GM23248 (cell line): Measurements from ENCODE around the gene WDR64. TPM values are rescaled to one million over a fixed set of nuclear protein-coding genes. Genes with fewer than 3 reads are reported as not detected.

Source experiments
- DNase-seq: peaks from one replicate; pipeline ENCODE4 v3.0.0-alpha.2; 2015
- H2AFZ ChIP-seq: fragments of 200-600 bp; sonication (generic); 2 replicates; pipeline ENCODE4 v1.6.1; 2016; ENCODE audit warnings: antibody characterized with exemption
- H3F3A ChIP-seq: fragments of 200-600 bp; sonication (generic); 2 replicates; pipeline ENCODE4 v1.6.1; 2016; ENCODE audit warnings: mild to moderate bottlenecking, antibody characterized with exemption, mixed run types; ENCODE audit not compliant: insufficient read depth
- H3K27ac ChIP-seq: fragments of 200-600 bp; sonication (generic); 2 replicates; pipeline ENCODE4 v1.5.1; 2016; ENCODE audit warnings: mild to moderate bottlenecking
- H3K27me3 ChIP-seq: fragments of 200-600 bp; sonication (generic); replicated peaks from 2 replicates; pipeline ENCODE4 v1.6.1; 2016; ENCODE audit warnings: mild to moderate bottlenecking; ENCODE audit not compliant: insufficient read depth
- H3K36me3 ChIP-seq: fragments of 200-600 bp; sonication (generic); 2 replicates; pipeline ENCODE4 v1.6.1; 2016; ENCODE audit warnings: low read depth, mild to moderate bottlenecking
- H3K4me1 ChIP-seq: fragments of 200-600 bp; sonication (generic); 2 replicates; pipeline ENCODE4 v1.6.1; 2016; ENCODE audit warnings: mild to moderate bottlenecking; ENCODE audit not compliant: insufficient read depth
- H3K4me2 ChIP-seq: fragments of 200-600 bp; sonication (generic); one replicate; pipeline ENCODE4 v1.6.1; 2016; ENCODE audit warnings: mild to moderate bottlenecking; ENCODE audit not compliant: unreplicated experiment
- H3K4me3 ChIP-seq: fragments of 200-600 bp; sonication (generic); 2 replicates; pipeline ENCODE4 v1.5.1; 2016; ENCODE audit warnings: mild to moderate bottlenecking
- H3K79me2 ChIP-seq: fragments of 200-600 bp; sonication (generic); 2 replicates; pipeline ENCODE4 v1.6.1; 2016; ENCODE audit warnings: mild to moderate bottlenecking; ENCODE audit not compliant: insufficient read depth
- H3K9ac ChIP-seq: fragments of 200-600 bp; sonication (generic); 2 replicates; pipeline ENCODE4 v1.6.1; 2016; ENCODE audit warnings: mild to moderate bottlenecking
- H3K9me2 ChIP-seq: fragments of 200-600 bp; sonication (generic); 2 replicates; pipeline ENCODE4 v1.6.1; 2016; ENCODE audit warnings: mixed run types, mild to moderate bottlenecking, moderate library complexity; ENCODE audit not compliant: insufficient read depth
- H3K9me3 ChIP-seq: fragments of 200-600 bp; sonication (generic); one replicate; pipeline ENCODE4 v1.6.1; 2017; ENCODE audit warnings: low read depth
- H4K20me1 ChIP-seq: fragments of 200-600 bp; sonication (generic); 2 replicates; pipeline ENCODE4 v1.6.0; 2016; ENCODE audit not compliant: insufficient read depth
- EZH2 ChIP-seq: fragments of 200-600 bp; sonication (generic); IDR thresholded peaks from 2 replicates; pipeline ENCODE4 v1.6.1; 2018; ENCODE audit warnings: antibody characterized with exemption, mild to moderate bottlenecking; ENCODE audit not compliant: insufficient read depth, poor library complexity, severe bottlenecking
- EZH2phosphoT487 ChIP-seq: fragments of 200-600 bp; sonication (generic); IDR thresholded peaks from 2 replicates; pipeline ENCODE4 v1.6.1; 2018; ENCODE audit warnings: antibody characterized with exemption, moderate library complexity, mild to moderate bottlenecking, low read depth; ENCODE audit not compliant: insufficient read depth
- WGBS, 2 experiments: methylation state at CpG; one replicate each; pipeline ENCODE4 v1.1.6; 2015 to 2017; ENCODE audit warnings: low lambda C conversion rate in 2 of 2, low coverage in 1 of 2; ENCODE audit errors: missing lambda C conversion rate in 2 of 2; 5-methylcytosine and 5-hydroxymethylcytosine counted together
- in situ Hi-C: fragments of 300-500 bp; cut with MboI; formaldehyde crosslinking; loops from 2 replicates; pipeline ENCODE4 v1.15.0; 2020
- polyA plus RNA-seq: library from polyadenylated mRNA; unstranded; fragments of >200 nt; fragmentation: Nextera tagmentation; extraction: Ambion mirVana; gene quantifications from 2 replicates; pipeline ENCODE4 v1.2.1, GENCODE V29; 2016
- total RNA-seq: library from RNA; depleted of rRNA; stranded (reverse); fragments of >200 nt; shearing (Covaris generic); gene quantifications from 2 replicates; pipeline ENCODE4 v1.2.3, GENCODE V29; 2014

Gene WDR64
- total and polyA plus RNA-seq, 2 experiments from 2014 or later = not detected

- Histone ChIP-seq H3K9me2 (no peaks in the 10 kb centered on the region), H2AFZ (0 out of 2 replicates have a peak overlapping the region, but pooled peaks have one; percentile 40), H4K20me1 (no peaks in the 10 kb centered on the region), H3K27ac (peak overlapping the region; percentile 30; the same call in 1 of the 2 replicates), H3K36me3 (no peaks in the 10 kb centered on the region), H3K4me3 (no peak overlapping the region), H3K4me1 (peaks cover 24% of the 10 kb centered on the region), H3K4me2 (peak overlapping the region; percentile 58), H3K9me3 (no peaks in the 10 kb centered on the region), H3K9ac (no peak overlapping the region), H3K27me3 (no peaks in the 10 kb centered on the region), H3K79me2 (no peaks in the 10 kb centered on the region), H3F3A (0 out of 2 replicates have a peak, but pooled peaks cover 13% of the 10 kb centered on the region)
- DNase-seq = peak; percentile 75
- 49 to 56% methylated on average over 3 of the region's 3 CpGs for WGBS, 2 experiments
- no peak for TF ChIP-seq EZH2
- no peak for TF ChIP-seq EZH2phosphoT487
- in situ Hi-C loops = no loop called here
Observed at GRCh38 chr1:241828463-241829021, 176.5 kb downstream of the WDR64 start.

- in situ Hi-C loops = no loop called here
- H3K9me2 ChIP-seq = no peaks in the 10 kb centered on the region
- TF ChIP-seq EZH2 = no peak
- no peak for TF ChIP-seq EZH2phosphoT487
- H3K4me2 ChIP-seq = no peak overlapping the region
- peak overlapping the region; percentile 40; the same call in 1 of the 2 replicates for H2AFZ ChIP-seq
- no peak overlapping the region for H3K9ac ChIP-seq
- 0 out of 2 replicates have a peak, but pooled peaks cover 13% of the 10 kb centered on the region for H3F3A ChIP-seq
- no peak for DNase-seq
- H4K20me1 ChIP-seq = no peaks in the 10 kb centered on the region
- no peaks in the 10 kb centered on the region for H3K27me3 ChIP-seq
- H3K9me3 ChIP-seq = no peaks in the 10 kb centered on the region
- H3K36me3 ChIP-seq = no peaks in the 10 kb centered on the region
- no peak overlapping the region for H3K4me3 ChIP-seq
- no peaks in the 10 kb centered on the region for H3K79me2 ChIP-seq
- peaks cover 25% of the 10 kb centered on the region for H3K4me1 ChIP-seq
- H3K27ac ChIP-seq = no peak overlapping the region
Observed at GRCh38 chr1:241829468-241829867, 177.4 kb downstream of the WDR64 start.

GRCh38 chr1:241834733-241835377, 182.8 kb downstream of the WDR64 start:
- Histone ChIP-seq H2AFZ (0 out of 2 replicates have a peak overlapping the region, but pooled peaks have one; percentile 39), H3F3A (peaks cover 14% of the 10 kb centered on the region; the same call in 1 of the 2 replicates), H3K9me2 (no peaks in the 10 kb centered on the region), H3K4me2 (no peak overlapping the region), H3K9me3 (no peaks in the 10 kb centered on the region), H3K79me2 (no peaks in the 10 kb centered on the region), H3K4me1 (peaks cover 26% of the 10 kb centered on the region), H3K36me3 (no peaks in the 10 kb centered on the region), H3K27ac (no peak overlapping the region), H3K27me3 (no peaks in the 10 kb centered on the region), H3K4me3 (no peak overlapping the region), H3K9ac (no peak overlapping the region), H4K20me1 (no peaks in the 10 kb centered on the region)
- in situ Hi-C loops = loop anchor here (10.0 kb wide), 2 partner anchors 220 to 300 kb away; partner anchors contain the start of gene KMO
- DNase-seq = peak; percentile 80
- WGBS, 2 experiments = 3 to 13% methylated on average over 1 of the region's 1 CpG
- TF ChIP-seq EZH2 (no peak), EZH2phosphoT487 (no peak)

GRCh38 chr1:241836941-241837340, 184.9 kb downstream of the WDR64 start:
- Histone ChIP-seq H3K27ac (no peak overlapping the region; the same call in 1 of the 2 replicates), H3K9me2 (no peaks in the 10 kb centered on the region), H3K4me2 (no peak overlapping the region), H4K20me1 (no peaks in the 10 kb centered on the region), H3K9me3 (no peaks in the 10 kb centered on the region), H2AFZ (no peak overlapping the region), H3F3A (peaks cover 17% of the 10 kb centered on the region), H3K36me3 (no peaks in the 10 kb centered on the region), H3K4me1 (peaks cover 30% of the 10 kb centered on the region), H3K27me3 (no peaks in the 10 kb centered on the region), H3K9ac (no peak overlapping the region), H3K4me3 (no peak overlapping the region), H3K79me2 (no peaks in the 10 kb centered on the region)
- in situ Hi-C loops = loop anchor here (10.0 kb wide), 2 partner anchors 222 to 302 kb away; partner anchors contain the start of gene KMO
- WGBS, 2 experiments = 66 to 73% methylated on average over 2 of the region's 2 CpGs
- TF ChIP-seq EZH2 (no peak), EZH2phosphoT487 (no peak)
- no peak for DNase-seq
